Left lung (tissue), 10 donors: ENCODE data around the gene SLC41A3. TPM values are rescaled to one million over a fixed set of nuclear protein-coding genes. Genes with fewer than 3 reads are reported as not detected.
"Not testable (repeated sequence)": the region's sequence is repeated elsewhere in the genome, so short reads cannot be mapped to it uniquely, and the experiment has no call there.

Source experiments
- ATAC-seq: fragments of 200-7000 bp; cut with Tn5 transposase; one replicate; pipeline ENCODE4 v1.9.1; 2020; ENCODE audit warnings: moderate library complexity
- DNase-seq, 4 donors: peaks; one replicate each; pipeline ENCODE4 v3.0.0-alpha.2; 2013 to 2020
- H3K27ac ChIP-seq, 2 donors: fragments of 200-600 bp; sonication (generic) in 1 of 2; one replicate each; pipeline versions ENCODE4 v1.5.0 to v1.8.0; 2020 to 2021
- H3K27me3 ChIP-seq, 2 donors: fragments of 200-600 bp; sonication (generic) in 1 of 2; one replicate each; pipeline versions ENCODE4 v1.5.0 to v1.8.0; 2020 to 2021
- H3K36me3 ChIP-seq, 2 donors: fragments of 200-600 bp; sonication (generic) in 1 of 2; one replicate each; pipeline versions ENCODE4 v1.5.0 to v1.8.0; 2020 to 2021
- H3K4me1 ChIP-seq, 2 donors: fragments of 200-600 bp; one replicate each; pipeline ENCODE4 v1.8.0; 2021
- H3K4me3 ChIP-seq, 2 donors: fragments of 200-600 bp; sonication (generic) in 1 of 2; one replicate each; pipeline versions ENCODE4 v1.5.0 to v1.8.0; 2020 to 2021; ENCODE audit warnings: mild to moderate bottlenecking in 1 of 2
- H3K9me3 ChIP-seq, 2 donors: fragments of 200-600 bp; sonication (generic) in 1 of 2; one replicate each; pipeline versions ENCODE4 v1.5.0 to v1.8.0; 2020 to 2021
- intact Hi-C, 2 donors: fragments of 100-400 bp; cut with DNase I; formaldehyde crosslinking; loops; one replicate each; pipeline versions ENCODE4 v1.11.2 to v1.14.2; 2022
- polyA plus RNA-seq, 6 donors: library from polyadenylated mRNA; unstranded; fragments of 120-200 nt; gene quantifications; one replicate each; pipeline ENCODE4 v1.2.1, GENCODE V29; 2013; ENCODE audit not compliant: insufficient read length in 6 of 6
- total RNA-seq, 2 donors: library from RNA; stranded (reverse); fragmentation: NEBNext Ultra II Directional; extraction: Animal tissue kit (Norgen Biotek cat#: 25700); gene quantifications; one replicate each; pipeline ENCODE4 v1.2.1, GENCODE V29; 2021
- TF ChIP-seq, protein P1 (sequence below), 2 donors: fragments of 200-600 bp; sonication (generic) in 1 of 2; IDR thresholded peaks; one replicate each; pipeline versions ENCODE4 v1.5.0 to v1.8.0; 2021; ENCODE audit warnings: antibody characterized with exemption in 2 of 2
- donor health status: DM: no; HTN: yes; CAD: no.
- donor health status: DM: no; HTN: no; CAD: no.

SLC41A3 gene
- total and polyA plus RNA-seq, 8 donors: 35.1 to 69.5 (median 59.0) TPM

GRCh38 chr3:125990253-125990970, 93.5 kb downstream of the SLC41A3 start:
- Histone ChIP-seq H3K9me3 (no peaks in the 10 kb centered on the region), H3K27me3 (peaks cover 0 to 9% of the 10 kb centered on the region in 2 donors), H3K27ac (peak overlapping the region; percentile 17 to 60), H3K36me3 (no peaks in the 10 kb centered on the region), H3K4me3 (peak overlapping the region; percentile 40 to 54), H3K4me1 (peaks cover 0 to 8% of the 10 kb centered on the region in 2 donors)
- ATAC-seq (peak; percentile 98), DNase-seq (peak; percentile 77 to 93 (median 84))
- TF ChIP-seq, protein P1, sequence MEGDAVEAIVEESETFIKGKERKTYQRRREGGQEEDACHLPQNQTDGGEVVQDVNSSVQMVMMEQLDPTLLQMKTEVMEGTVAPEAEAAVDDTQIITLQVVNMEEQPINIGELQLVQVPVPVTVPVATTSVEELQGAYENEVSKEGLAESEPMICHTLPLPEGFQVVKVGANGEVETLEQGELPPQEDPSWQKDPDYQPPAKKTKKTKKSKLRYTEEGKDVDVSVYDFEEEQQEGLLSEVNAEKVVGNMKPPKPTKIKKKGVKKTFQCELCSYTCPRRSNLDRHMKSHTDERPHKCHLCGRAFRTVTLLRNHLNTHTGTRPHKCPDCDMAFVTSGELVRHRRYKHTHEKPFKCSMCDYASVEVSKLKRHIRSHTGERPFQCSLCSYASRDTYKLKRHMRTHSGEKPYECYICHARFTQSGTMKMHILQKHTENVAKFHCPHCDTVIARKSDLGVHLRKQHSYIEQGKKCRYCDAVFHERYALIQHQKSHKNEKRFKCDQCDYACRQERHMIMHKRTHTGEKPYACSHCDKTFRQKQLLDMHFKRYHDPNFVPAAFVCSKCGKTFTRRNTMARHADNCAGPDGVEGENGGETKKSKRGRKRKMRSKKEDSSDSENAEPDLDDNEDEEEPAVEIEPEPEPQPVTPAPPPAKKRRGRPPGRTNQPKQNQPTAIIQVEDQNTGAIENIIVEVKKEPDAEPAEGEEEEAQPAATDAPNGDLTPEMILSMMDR (IDR thresholded peaks at IDR 0.05): no peak
- intact Hi-C loops: no loop called here

DNA sequence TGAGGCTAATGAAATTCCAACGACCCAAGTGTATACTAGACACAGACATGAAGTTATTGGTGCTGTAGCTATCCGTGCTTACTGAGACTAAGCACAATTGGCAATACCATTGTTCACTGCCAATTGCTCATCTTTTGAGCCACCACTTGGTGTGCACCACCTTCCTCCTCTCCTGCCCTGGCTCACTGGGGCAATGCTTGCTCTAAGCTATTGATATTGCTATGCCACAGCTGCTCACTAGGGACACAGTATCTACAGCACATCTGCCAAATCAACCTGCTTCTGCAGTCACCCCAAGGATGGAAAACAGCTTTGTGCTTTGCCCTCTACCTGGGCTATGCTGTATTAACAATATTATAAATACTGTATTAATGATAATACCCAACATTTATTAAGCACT, 99.0 kb downstream of the SLC41A3 start:
- H3K27me3 ChIP-seq, ATAC-seq, H3K36me3 ChIP-seq, H3K4me1 ChIP-seq, H3K4me3 ChIP-seq, H3K27ac ChIP-seq, intact Hi-C loops, DNase-seq, H3K9me3 ChIP-seq: not testable (repeated sequence)

DNA sequence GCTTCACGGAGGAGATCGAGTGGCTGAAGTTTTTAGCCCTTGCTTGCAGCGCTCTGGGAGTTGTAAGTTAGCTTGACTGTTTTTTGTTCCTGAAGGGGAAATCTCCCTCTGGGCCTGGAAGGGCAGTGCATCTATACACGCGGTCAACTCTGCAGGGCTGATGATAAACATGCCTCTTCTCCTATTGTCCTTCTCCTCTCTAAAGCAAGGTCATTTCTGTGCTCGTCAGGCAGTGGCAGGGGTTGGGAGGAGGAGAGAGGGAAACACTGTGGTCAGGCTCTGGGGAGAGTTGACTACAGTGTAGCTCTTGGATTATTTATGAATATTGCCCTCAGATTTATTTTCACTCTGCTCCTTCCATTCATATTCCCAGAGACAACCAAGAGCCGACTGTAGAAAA, 106.8 kb downstream of the SLC41A3 start:
- ATAC-seq, H3K27me3 ChIP-seq, DNase-seq, intact Hi-C loops, H3K4me3 ChIP-seq, H3K4me1 ChIP-seq, H3K9me3 ChIP-seq, H3K27ac ChIP-seq, H3K36me3 ChIP-seq: not testable (repeated sequence)

GRCh38 chr3:125976003-125976390, 107.9 kb downstream of the SLC41A3 start:
- DNase-seq, ATAC-seq, H3K27ac ChIP-seq, H3K4me3 ChIP-seq, intact Hi-C loops, H3K4me1 ChIP-seq, H3K36me3 ChIP-seq, H3K9me3 ChIP-seq: not testable (repeated sequence)
- peaks cover 12 to 14% of the 10 kb centered on the region in 2 donors for H3K27me3 ChIP-seq

DNA sequence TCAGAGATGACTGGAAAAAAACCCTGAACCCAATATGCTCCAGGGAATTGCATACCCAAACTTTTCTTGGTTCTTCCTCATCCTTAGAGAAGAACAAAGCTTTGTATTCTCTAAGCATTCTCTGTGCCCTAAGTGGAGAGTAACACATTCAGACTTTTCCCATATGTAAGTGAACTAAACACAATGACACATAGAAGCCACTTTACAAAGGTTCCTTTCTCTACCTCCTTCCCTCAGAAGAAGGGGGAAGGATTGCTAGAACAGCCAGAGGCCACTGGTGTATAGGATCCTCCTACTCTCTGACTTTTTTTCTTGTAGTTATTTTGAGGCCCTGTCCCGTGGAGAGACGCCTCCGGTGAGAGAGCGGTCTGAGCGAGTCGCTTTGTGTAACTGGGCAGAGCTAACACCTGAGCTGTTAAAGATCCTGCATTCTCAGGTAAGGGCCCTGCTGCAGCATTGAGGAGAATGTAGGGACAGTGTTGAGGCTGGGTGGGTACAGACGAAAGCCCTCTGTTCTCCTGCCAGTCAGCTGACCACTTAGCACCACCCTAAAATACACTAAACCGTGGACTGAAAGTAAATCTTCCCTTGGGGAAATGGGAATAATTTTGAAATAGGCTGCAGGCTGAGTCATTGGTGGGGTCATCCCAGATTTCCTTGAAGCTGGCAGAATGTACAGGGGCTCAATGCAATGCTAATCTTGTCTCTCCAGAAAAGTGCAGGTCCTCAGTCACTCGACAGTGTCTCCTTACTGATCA, 108.5 kb downstream of the SLC41A3 start:
- H3K4me1 ChIP-seq, ATAC-seq, intact Hi-C loops, DNase-seq, H3K4me3 ChIP-seq, H3K36me3 ChIP-seq, H3K9me3 ChIP-seq, H3K27ac ChIP-seq: not testable (repeated sequence)
- peaks cover 15 to 20% of the 10 kb centered on the region in 2 donors for H3K27me3 ChIP-seq

DNA sequence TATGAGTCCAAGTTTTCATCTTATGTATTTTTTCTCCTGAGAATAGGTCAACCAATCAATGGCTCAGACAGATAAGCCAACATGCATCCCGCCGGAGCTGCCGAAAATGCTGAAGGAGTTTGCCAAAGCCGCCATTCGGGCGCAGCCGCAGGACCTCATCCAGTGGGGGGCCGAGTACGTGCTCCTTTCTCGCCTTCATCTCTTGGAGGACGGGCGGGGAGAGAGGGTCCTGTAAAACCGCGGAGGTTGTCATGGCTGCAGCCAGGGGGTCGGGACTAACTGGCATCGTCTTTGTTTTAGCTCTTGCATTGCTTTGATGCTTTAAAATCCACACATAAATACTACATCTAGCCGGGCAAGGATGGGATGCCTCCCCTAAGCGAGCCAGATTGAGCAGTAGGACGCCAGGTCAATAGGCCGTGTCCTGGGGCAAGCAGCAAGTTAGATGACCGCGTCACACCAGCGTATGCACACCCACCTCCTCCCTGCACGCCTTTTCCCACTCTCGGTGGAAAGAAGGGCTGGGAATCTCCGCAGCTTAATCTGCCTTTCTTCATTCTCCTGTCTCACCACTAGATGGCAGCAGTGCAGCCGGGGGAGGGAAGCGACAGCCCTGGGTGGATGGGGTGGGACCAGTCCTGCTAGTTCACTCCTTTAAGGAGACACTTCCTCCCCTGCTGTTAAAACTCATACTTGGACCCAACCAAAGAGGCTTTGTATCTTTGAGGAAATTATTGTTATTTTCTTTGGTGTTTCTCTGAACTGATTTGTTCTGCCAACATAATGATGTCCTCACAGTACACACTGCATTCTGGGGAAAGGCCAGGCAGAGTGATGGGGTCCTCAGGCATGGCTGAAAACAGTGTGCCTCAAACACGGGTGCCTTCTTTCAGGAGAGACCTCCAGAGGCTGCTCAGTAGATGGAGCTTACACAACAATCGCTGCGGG, 111.7 kb downstream of the SLC41A3 start:
- ATAC-seq (peak; percentile 90), DNase-seq (peak in 3 of 4 donors; percentile 32 to 65 (median 34))
- intact Hi-C loops, H3K36me3 ChIP-seq, H3K27ac ChIP-seq, H3K4me1 ChIP-seq, H3K9me3 ChIP-seq: not testable (repeated sequence)
- peak overlapping the region in 1 of 2 donors; percentile 3 for H3K4me3 ChIP-seq
- H3K27me3 ChIP-seq: peaks cover 19 to 39% of the 10 kb centered on the region in 2 donors
- TF ChIP-seq, protein P1 (IDR thresholded peaks at IDR 0.05): peak; percentile 57 to 79

GRCh38 chr3:125968701-125969592, 115.0 kb downstream of the SLC41A3 start, which contains the start of gene ROPN1B:
Gene ROPN1B (plus strand): TSS chr3:125969178. CDS start chr3:125972055, 2,877 bp downstream.
- H3K4me3 ChIP-seq, H3K4me1 ChIP-seq, H3K27ac ChIP-seq, intact Hi-C loops, DNase-seq, H3K36me3 ChIP-seq, H3K9me3 ChIP-seq: not testable (repeated sequence)
- peaks cover 19 to 46% of the 10 kb centered on the region in 2 donors for H3K27me3 ChIP-seq
- ATAC-seq: peak; percentile 91

- H3K4me1 ChIP-seq, DNase-seq, H3K36me3 ChIP-seq, H3K27ac ChIP-seq, H3K4me3 ChIP-seq, intact Hi-C loops, ATAC-seq, H3K9me3 ChIP-seq: not testable (repeated sequence)
- peaks cover 19 to 55% of the 10 kb centered on the region in 2 donors for H3K27me3 ChIP-seq
These were observed 115.8 kb downstream of the SLC41A3 start for GRCh38 chr3:125968121-125968520.
